Measurements from ENCODE around the gene PSTPIP1.

PSTPIP1 gene

DNA sequence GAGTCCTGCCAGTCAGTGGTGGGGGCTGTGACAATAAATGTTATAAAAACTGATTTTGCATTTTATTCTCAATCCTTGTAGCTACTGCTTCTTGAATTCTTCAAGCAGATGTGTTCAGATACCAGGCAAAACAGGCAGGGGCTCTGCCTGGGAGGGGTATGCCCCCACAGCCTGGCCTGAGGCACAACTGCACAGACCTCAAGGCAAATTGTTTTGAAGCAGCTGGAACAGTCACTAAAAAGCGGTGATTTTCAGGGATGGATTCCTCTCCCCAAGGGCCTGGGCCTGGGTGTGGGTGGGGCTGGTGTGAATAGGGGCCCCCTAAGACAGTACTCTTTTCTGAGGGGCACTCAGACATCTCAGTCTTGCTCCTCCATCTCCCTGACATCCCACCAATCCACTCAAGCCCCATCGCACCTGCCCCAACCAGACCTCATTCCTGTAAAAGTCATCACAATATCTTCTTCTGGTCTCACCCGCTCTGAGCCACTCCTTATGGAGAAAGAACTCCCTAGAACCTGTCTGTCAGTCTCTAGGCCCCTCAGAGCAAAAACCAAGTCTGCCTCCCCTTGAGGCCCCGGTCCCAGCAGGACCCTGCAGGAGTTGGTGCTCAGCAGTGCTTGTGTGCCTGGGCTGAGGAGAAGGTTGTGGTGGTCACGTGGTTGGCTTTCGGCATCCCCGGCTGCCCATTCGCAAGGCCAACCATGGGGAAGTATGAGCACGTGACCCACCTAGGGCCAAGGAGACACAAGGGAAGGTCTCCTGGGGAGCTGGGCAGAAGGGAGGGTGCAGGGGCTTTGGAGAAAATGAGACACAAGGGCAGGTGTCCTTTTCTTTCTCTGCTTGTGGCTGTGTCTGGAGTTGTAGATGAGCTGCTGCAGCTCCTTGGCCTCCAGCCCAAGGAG, 2.9 kb upstream of the PSTPIP1 start:
- no peak for DNase-seq (ENCODE audit: low read depth, low spot score)
- TF ChIP-seq, protein P1, sequence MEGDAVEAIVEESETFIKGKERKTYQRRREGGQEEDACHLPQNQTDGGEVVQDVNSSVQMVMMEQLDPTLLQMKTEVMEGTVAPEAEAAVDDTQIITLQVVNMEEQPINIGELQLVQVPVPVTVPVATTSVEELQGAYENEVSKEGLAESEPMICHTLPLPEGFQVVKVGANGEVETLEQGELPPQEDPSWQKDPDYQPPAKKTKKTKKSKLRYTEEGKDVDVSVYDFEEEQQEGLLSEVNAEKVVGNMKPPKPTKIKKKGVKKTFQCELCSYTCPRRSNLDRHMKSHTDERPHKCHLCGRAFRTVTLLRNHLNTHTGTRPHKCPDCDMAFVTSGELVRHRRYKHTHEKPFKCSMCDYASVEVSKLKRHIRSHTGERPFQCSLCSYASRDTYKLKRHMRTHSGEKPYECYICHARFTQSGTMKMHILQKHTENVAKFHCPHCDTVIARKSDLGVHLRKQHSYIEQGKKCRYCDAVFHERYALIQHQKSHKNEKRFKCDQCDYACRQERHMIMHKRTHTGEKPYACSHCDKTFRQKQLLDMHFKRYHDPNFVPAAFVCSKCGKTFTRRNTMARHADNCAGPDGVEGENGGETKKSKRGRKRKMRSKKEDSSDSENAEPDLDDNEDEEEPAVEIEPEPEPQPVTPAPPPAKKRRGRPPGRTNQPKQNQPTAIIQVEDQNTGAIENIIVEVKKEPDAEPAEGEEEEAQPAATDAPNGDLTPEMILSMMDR (IDR thresholded peaks at IDR 0.05; ENCODE audit: low read depth, low read length), result no peak
- in situ Hi-C loops (cut with HindIII; ENCODE audit: low sequenced_read_pairs), result no loop called here
- no peak overlapping the region for H3K4me3 ChIP-seq (ENCODE audit: low read depth, low read length)

DNA sequence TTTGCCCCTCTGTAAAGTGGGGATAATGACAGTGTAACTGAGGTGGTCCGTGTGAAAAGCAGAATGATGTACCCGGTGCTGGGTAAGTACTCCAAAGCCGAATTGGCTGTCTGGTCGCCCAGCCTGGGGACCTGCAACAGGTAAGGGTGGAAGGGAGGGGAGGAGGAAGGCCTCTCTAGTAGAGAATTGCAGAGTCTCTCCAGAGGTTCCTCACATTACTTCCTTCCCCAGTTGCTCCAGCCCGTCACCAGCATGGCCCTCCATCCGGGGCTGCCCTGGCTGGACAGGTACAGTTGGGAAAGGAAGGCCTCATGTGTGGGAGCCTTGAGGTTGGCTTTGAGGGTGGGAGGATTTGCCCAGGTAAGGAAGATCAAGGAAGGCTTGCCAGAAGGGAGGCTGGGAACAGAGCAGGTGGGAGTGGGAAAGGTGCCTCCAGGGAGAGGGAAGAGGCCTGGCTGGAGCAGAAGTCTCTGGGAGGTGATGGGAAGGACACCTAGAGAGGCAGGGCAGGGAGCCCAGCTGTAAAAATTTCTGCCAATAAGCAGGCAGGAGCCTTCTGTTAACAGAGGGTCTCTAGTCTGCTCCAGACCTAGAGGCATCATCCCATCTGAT, 1.7 kb upstream of the PSTPIP1 start:
- DNase-seq (ENCODE audit: low read depth, low spot score), result no peak
- H3K4me3 ChIP-seq (ENCODE audit: low read depth, low read length), result no peak overlapping the region
- TF ChIP-seq, protein P1 (IDR thresholded peaks at IDR 0.05; ENCODE audit: low read depth, low read length), result no peak
- in situ Hi-C loops (cut with HindIII; ENCODE audit: low sequenced_read_pairs), result no loop called here

DNA sequence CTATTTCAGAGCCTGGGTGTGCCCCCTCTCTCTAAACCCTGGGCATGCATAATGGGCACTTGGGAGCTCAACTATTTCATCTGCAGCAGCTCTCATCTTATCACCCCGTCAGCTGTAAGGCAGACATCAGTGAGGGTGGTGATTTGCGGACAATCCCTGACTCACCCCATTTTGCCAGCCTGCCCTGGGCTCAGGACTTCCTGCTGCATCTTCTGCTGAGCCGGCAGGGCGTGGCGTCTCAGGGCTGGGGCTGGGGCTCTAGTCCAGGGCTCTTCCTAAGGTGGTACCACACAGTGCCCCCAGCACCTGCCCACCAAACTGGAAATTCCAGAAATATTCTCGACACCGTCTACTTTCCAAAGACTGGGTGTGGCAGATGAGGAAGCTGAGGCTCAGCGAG, 925 bp upstream of the PSTPIP1 start:
- no peak overlapping the region for H3K4me3 ChIP-seq (ENCODE audit: low read depth, low read length)
- in situ Hi-C loops (cut with HindIII; ENCODE audit: low sequenced_read_pairs), result no loop called here
- DNase-seq (ENCODE audit: low read depth, low spot score), result no peak
- TF ChIP-seq, protein P1 (IDR thresholded peaks at IDR 0.05; ENCODE audit: low read depth, low read length), result no peak

DNA sequence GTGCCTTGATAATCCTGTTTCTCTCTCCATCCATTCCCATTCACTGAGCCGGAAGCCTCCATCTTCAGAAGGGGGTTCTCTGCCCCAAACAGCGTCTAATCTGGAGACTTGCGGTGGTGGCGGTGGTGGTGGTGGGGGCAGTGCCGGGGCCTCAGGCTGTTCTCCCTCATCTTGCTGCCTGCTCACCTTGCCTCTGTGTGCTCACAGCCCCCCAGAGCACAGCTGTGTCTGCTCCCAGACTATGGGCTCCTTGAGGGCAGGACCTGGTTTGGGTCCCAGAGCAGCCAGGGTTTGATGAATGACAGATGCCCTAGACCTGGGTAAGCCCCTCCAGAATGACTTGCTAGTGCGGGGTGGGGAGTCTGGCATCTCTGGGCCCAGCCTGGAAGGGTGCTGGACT, 430 bp upstream of the PSTPIP1 start:
- TF ChIP-seq, protein P1 (IDR thresholded peaks at IDR 0.05; ENCODE audit: low read depth, low read length), result no peak
- no peak for DNase-seq (ENCODE audit: low read depth, low spot score)
- in situ Hi-C loops (cut with HindIII; ENCODE audit: low sequenced_read_pairs), result no loop called here
- no peak overlapping the region for H3K4me3 ChIP-seq (ENCODE audit: low read depth, low read length)

DNA sequence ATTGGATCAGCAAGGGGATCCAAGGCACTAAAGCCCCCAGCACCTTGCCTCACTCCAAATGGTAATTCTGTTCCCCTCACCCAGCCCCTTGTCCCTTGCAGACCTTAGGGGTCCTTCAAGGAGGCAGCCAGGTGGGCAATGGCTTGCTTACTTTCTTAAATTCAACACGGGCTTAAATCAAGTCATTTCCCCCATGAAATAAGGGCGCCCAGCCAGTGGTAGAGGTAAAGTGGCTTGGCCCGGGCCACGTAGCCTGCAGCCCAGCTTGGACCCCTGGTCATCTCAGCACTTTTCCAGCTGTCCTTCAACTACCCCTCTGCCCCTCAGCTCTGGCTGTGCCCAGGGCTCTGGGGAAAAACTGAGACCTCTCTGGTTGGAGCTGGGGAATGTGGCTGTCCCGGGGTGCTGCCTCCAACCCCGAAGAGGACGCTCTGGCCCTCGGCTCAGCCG, 1.2 kb downstream of the PSTPIP1 start:
- TF ChIP-seq, protein P1 (IDR thresholded peaks at IDR 0.05; ENCODE audit: low read depth, low read length), result no peak
- no peak overlapping the region for H3K4me3 ChIP-seq (ENCODE audit: low read depth, low read length)
- in situ Hi-C loops (cut with HindIII; ENCODE audit: low sequenced_read_pairs), result no loop called here
- no peak for DNase-seq (ENCODE audit: low read depth, low spot score)

DNA sequence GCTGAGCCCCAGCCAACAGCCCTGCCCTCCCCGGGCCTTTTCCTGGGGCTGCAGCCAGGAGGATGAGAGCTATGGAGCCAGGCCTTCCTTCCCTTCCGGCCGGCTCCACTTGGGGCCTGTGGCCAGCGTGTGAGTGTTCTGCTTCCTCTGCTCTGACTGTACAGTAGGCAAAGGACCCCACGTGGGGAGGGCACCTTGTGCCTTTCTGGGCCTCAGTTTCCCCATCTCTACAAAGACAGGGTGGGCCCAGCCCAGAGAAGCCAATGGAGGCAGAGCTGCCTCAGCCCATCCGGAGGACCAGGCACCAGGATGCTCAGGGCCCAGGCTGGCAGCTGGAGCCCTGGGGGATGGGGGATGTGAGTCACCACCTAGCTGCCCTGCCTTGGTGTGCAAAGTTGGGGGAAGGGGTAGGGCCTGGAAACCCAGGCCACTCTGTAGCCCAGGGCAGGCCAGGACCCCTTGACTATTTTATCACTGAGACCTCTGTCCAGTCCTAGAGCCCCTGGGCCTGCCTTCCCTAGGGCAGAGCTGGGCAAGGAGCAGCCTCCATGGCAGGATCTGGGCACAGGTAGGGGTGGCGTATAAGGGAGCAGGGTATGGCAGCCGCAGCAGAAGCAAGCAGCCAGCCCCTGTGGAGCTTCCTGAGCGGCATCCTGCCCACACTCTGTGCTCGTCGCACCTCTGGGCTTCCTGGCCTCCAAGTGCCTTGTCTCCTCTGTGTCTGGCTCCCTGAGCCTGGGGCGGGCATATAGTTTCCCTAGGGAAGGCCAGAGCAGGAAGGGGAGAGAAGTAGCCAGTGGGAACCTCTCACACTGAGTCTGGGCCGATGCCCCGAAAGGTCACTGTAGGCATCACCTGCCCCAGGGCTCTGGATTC, 1.8 kb downstream of the PSTPIP1 start:
- no peak overlapping the region for H3K4me3 ChIP-seq (ENCODE audit: low read depth, low read length)
- in situ Hi-C loops (cut with HindIII; ENCODE audit: low sequenced_read_pairs), result no loop called here
- TF ChIP-seq, protein P1 (IDR thresholded peaks at IDR 0.05; ENCODE audit: low read depth, low read length), result no peak
- no peak for DNase-seq (ENCODE audit: low read depth, low spot score)

All from astrocyte of the spinal cord (primary cell).